GM13977 (cell line): Measurements from ENCODE around the gene SPEF1.

ENCODE experiments used
- DNase-seq: peaks from one replicate; pipeline ENCODE4 v3.0.0; 2012; ENCODE audit warnings: low spot score
- in situ Hi-C: fragments of 300-500 bp; cut with MboI; formaldehyde crosslinking; loops from one replicate; pipeline ENCODE4 v1.12.0; 2022; ENCODE audit warnings: low sequenced_read_pairs, low pct_unique_long_range_greater_than_20kb, mixed read lengths, inconsistent platforms; ENCODE audit not compliant: unreplicated experiment
- TF ChIP-seq, protein P1 (sequence below): IDR thresholded peaks from 2 replicates; pipeline ENCODE4 v1.5.1; 2012; ENCODE audit warnings: mild to moderate bottlenecking, control low read depth; ENCODE audit not compliant: insufficient read depth; ENCODE audit errors: extremely low read depth, missing control alignments

SPEF1 gene

DNA sequence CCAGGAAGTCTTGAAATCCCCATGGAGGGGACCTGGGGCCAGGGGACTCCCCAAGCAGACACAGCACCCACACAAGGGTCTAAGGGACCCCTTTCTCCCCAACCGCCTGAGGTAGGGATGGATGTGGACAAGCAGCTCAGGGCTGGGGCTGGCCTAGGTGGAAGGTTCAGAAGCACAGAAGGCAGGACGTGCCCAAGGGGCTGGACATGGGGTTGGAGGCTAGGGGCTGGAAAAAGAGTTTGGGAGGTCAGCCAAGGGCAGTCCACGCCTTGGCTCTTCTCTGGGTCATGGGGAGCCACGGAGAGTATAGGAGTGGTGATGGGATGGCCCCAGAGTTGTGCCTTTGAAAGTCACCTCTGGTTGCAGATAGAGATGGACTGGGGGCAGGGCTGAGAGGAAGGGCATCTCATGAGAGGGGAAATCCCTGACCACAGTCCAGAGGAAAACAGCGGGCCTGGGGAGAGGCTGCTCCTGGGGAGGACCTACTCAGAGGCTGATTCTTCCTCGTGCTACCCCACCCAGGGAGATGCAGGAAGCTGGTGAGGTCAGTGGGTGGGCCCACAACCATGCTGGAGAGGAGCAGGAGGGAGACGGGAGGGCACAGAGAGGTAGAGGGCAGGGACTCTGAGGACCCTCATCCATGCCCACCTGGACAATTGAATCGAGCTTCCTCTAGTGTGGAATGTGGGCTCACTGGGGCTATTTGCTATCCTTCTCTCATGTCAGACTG lies 51.3 kb downstream of the SPEF1 start:
- DNase-seq: no peak
- TF ChIP-seq, protein P1, sequence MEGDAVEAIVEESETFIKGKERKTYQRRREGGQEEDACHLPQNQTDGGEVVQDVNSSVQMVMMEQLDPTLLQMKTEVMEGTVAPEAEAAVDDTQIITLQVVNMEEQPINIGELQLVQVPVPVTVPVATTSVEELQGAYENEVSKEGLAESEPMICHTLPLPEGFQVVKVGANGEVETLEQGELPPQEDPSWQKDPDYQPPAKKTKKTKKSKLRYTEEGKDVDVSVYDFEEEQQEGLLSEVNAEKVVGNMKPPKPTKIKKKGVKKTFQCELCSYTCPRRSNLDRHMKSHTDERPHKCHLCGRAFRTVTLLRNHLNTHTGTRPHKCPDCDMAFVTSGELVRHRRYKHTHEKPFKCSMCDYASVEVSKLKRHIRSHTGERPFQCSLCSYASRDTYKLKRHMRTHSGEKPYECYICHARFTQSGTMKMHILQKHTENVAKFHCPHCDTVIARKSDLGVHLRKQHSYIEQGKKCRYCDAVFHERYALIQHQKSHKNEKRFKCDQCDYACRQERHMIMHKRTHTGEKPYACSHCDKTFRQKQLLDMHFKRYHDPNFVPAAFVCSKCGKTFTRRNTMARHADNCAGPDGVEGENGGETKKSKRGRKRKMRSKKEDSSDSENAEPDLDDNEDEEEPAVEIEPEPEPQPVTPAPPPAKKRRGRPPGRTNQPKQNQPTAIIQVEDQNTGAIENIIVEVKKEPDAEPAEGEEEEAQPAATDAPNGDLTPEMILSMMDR: no peak
- in situ Hi-C loops: no loop called here

DNA sequence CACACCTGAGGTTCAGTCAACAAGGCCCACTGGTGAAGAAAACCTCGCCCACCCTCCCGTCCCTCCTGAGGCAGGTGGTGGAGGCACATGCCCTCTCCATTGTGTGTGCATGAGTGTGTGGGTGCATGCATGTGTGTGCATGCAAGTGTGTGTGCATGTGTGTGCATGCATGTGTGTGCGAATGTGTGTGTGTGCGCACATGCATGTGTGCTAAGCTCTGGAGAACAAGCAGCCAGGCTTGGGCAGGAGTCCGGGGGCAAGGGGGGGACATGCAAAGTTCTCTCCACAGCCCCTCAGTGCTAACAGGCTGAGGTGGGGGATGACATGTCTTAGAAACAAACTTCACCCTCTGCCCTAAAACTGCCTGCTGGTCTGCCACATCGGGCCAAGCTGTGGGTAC lies 51.9 kb downstream of the SPEF1 start:
- DNase-seq: no peak
- in situ Hi-C loops: no loop called here
- TF ChIP-seq, protein P1: no peak

DNA sequence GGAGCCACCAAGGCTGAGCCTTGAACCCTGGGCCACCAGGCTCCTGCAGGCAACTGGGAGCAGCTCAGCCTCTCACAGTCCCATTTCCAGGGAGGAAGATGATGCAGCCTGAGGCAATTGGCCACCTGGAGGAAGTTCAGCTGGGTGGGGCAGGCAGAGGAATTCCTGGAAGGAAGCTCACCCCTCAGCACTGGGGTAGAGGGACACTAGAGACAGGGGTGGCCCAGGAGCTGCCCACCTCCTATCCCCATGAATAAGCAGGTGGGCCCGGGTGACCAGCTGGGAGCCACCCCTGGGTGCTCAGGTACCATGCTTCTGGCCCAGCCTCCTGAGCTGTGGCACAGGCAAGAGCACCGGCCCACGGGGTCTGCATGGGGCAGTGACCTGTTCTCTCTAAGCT lies 52.4 kb downstream of the SPEF1 start:
- no peak for DNase-seq
- in situ Hi-C loops: no loop called here
- TF ChIP-seq, protein P1: no peak

DNA sequence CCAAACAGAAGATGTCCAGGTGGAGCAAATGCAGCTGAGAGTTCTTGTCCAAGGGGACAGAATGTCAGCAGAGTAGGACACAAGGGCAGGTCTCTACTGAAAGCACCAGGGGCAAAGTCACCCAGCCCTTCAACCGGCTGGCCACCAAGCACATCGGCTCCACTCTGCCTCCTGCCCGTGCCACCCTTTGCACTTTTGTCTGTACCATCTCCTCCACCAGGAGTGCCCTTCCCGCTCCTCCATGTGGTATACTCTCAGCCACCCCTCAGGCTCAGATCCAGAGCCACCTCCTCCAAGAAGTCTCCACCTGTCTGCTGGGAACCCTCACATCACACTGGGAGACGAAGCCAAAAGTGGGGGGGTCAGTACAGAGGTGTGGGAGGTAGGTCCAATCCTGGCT lies 52.9 kb downstream of the SPEF1 start:
- TF ChIP-seq, protein P1: no peak
- in situ Hi-C loops: no loop called here
- no peak for DNase-seq
